Measurements from ENCODE around the gene MFN1.
A peak's percentile ranks its signal among the peaks of the same experiment; 100 is the strongest.
"Not testable (repeated sequence)": the region's sequence is repeated elsewhere in the genome, so short reads cannot be mapped to it uniquely, and the experiment has no call there.

Gene MFN1

GRCh38 chr3:179347345-179348194, at the start of gene MFN1:
MFN1 (plus strand) TSS chr3:179347709; CDS start chr3:179348852, 1,143 bp downstream.
- Histone ChIP-seq H4K20me1 (peaks cover 0 to 9% (median 0%) of the 10 kb centered on the region in 11 experiments; a peak in 4 of 22 replicates), H3K9ac (peak within 1 kb of the TSS; percentile 71 to 87 (median 83)), H3K36me3 (peaks cover 29 to 36% (median 33%) of the 10 kb centered on the region in 11 experiments), H3K4me1 (peaks cover 14 to 24% (median 18%) of the 10 kb centered on the region in 10 experiments), H3K27ac (peak within 1 kb of the TSS; percentile 54 to 83 (median 76)), H3K9me3 (replicated peaks in 1 of 11) (no peaks in the 10 kb centered on the region), H3K27me3 (no peaks in the 10 kb centered on the region), H3K4me2 (peak within 1 kb of the TSS; percentile 77 to 93 (median 83)), H3K4me3 (peak within 1 kb of the TSS; percentile 75 to 95 (median 82))
- TF ChIP-seq Cebpa-rat (IDR thresholded peaks at IDR 0.05) = no peak

GRCh38 chr3:179297971-179298725, 49.4 kb upstream of the MFN1 start:
- H3K27me3 ChIP-seq = no peaks in the 10 kb centered on the region
- H3K9ac ChIP-seq = no peak overlapping the region
- peaks cover 0 to 10% (median 6%) of the 10 kb centered on the region in 11 experiments; a peak in 4 of 22 replicates for H3K9me3 ChIP-seq (replicated peaks in 1 of 11)
- H3K4me3 ChIP-seq = no peak overlapping the region
- H3K27ac ChIP-seq = no peak overlapping the region
- no peaks in the 10 kb centered on the region for H4K20me1 ChIP-seq
- no peak for TF ChIP-seq Cebpa-rat (IDR thresholded peaks at IDR 0.05)
- no peaks in the 10 kb centered on the region; a peak in 1 of 20 replicates for H3K4me1 ChIP-seq
- no peaks in the 10 kb centered on the region for H3K36me3 ChIP-seq
- H3K4me2 ChIP-seq = no peak overlapping the region

- Histone ChIP-seq H3K4me2 (no peak overlapping the region), H3K9me3 (replicated peaks in 1 of 11) (peaks cover 0 to 10% (median 6%) of the 10 kb centered on the region in 11 experiments; a peak in 4 of 22 replicates), H3K27ac (no peak overlapping the region), H3K4me1 (no peaks in the 10 kb centered on the region; a peak in 1 of 20 replicates), H3K36me3 (no peaks in the 10 kb centered on the region), H3K9ac (no peak overlapping the region), H3K27me3 (no peaks in the 10 kb centered on the region), H4K20me1 (no peaks in the 10 kb centered on the region), H3K4me3 (no peak overlapping the region)
- no peak for TF ChIP-seq Cebpa-rat (IDR thresholded peaks at IDR 0.05)
These were observed 48.2 kb upstream of the MFN1 start for GRCh38 chr3:179299316-179299715.

- Histone ChIP-seq H4K20me1 (no peaks in the 10 kb centered on the region), H3K4me2 (no peak overlapping the region), H3K27ac (no peak overlapping the region), H3K36me3 (no peaks in the 10 kb centered on the region), H3K4me3 (no peak overlapping the region), H3K9me3 (replicated peaks in 1 of 11) (peaks cover 0 to 10% (median 6%) of the 10 kb centered on the region in 11 experiments; a peak in 4 of 22 replicates), H3K4me1 (no peaks in the 10 kb centered on the region), H3K27me3 (no peaks in the 10 kb centered on the region), H3K9ac (no peak overlapping the region)
- TF ChIP-seq Cebpa-rat (IDR thresholded peaks at IDR 0.05) = no peak
These were observed 47.4 kb upstream of the MFN1 start for GRCh38 chr3:179299999-179300613.

- Histone ChIP-seq H3K36me3 (no peaks in the 10 kb centered on the region), H4K20me1 (no peaks in the 10 kb centered on the region), H3K4me1 (no peaks in the 10 kb centered on the region), H3K9me3 (replicated peaks in 1 of 11) (peaks cover 0 to 10% (median 6%) of the 10 kb centered on the region in 11 experiments; a peak in 4 of 22 replicates), H3K27ac (no peak overlapping the region), H3K4me3 (no peak overlapping the region), H3K27me3 (no peaks in the 10 kb centered on the region), H3K4me2 (no peak overlapping the region), H3K9ac (no peak overlapping the region)
- TF ChIP-seq Cebpa-rat (IDR thresholded peaks at IDR 0.05) = no peak
These were observed 45.9 kb upstream of the MFN1 start for GRCh38 chr3:179301645-179302044.

GRCh38 chr3:179302111-179302510, 45.4 kb upstream of the MFN1 start:
- Histone ChIP-seq H3K9ac (no peak overlapping the region), H4K20me1 (no peaks in the 10 kb centered on the region), H3K4me2 (no peak overlapping the region), H3K27ac (no peak overlapping the region), H3K27me3 (no peaks in the 10 kb centered on the region), H3K9me3 (replicated peaks in 1 of 11) (peaks cover 0 to 10% (median 6%) of the 10 kb centered on the region in 11 experiments; a peak in 4 of 22 replicates), H3K4me3 (no peak overlapping the region), H3K36me3 (no peaks in the 10 kb centered on the region), H3K4me1 (no peaks in the 10 kb centered on the region)
- TF ChIP-seq Cebpa-rat (IDR thresholded peaks at IDR 0.05) = no peak

- Histone ChIP-seq H3K9me3 (replicated peaks in 1 of 11) (peaks cover 0 to 3% (median under 1%) of the 10 kb centered on the region in 11 experiments; a peak in 3 of 22 replicates), H3K4me3 (no peak overlapping the region), H3K9ac (no peak overlapping the region), H3K27ac (no peak overlapping the region), H3K4me2 (no peak overlapping the region), H4K20me1 (no peaks in the 10 kb centered on the region), H3K27me3 (no peaks in the 10 kb centered on the region), H3K36me3 (no peaks in the 10 kb centered on the region), H3K4me1 (no peaks in the 10 kb centered on the region)
- TF ChIP-seq Cebpa-rat (IDR thresholded peaks at IDR 0.05) = no peak
These were observed 42.9 kb upstream of the MFN1 start for GRCh38 chr3:179304605-179305004.

GRCh38 chr3:179307362-179307761, 40.1 kb upstream of the MFN1 start:
- H3K9me3 ChIP-seq (replicated peaks in 1 of 11); H3K9ac ChIP-seq; H3K4me2 ChIP-seq: not testable (repeated sequence)

GRCh38 chr3:179308001-179308400, 39.5 kb upstream of the MFN1 start:
- no peak for TF ChIP-seq Cebpa-rat (IDR thresholded peaks at IDR 0.05)
- H3K9me3 ChIP-seq (replicated peaks in 1 of 11) = no peaks in the 10 kb centered on the region
- H3K4me1 ChIP-seq = no peaks in the 10 kb centered on the region
- no peaks in the 10 kb centered on the region for H3K27me3 ChIP-seq
- H3K36me3 ChIP-seq = no peaks in the 10 kb centered on the region
- no peak overlapping the region for H3K4me3 ChIP-seq
- H3K9ac ChIP-seq = no peak overlapping the region
- no peaks in the 10 kb centered on the region for H4K20me1 ChIP-seq
- H3K27ac ChIP-seq = no peak overlapping the region
- H3K4me2 ChIP-seq = no peak overlapping the region

More at GRCh38 chr3:179307362-179307761, 40.1 kb upstream of the MFN1 start:
- not testable (repeated sequence) for H3K27ac ChIP-seq, H3K4me1 ChIP-seq, H3K36me3 ChIP-seq, H4K20me1 ChIP-seq, H3K27me3 ChIP-seq, H3K4me3 ChIP-seq
